Activated T-helper 2 cell treated with anti-CD3 and anti-CD28 coated beads, Interferon-gamma antibody, Interleukin-2, Interleukin-4, amounts not matched to agents 10 μg/mL and 5 μg/mL and 100 μg/mL, durations not matched to agents 14 hours and 24 hours and 36 hours (primary cell): ENCODE data around the gene PARD3B. TPM values are rescaled to one million over a fixed set of nuclear protein-coding genes. Genes with fewer than 3 reads are reported as not detected.

ENCODE experiments used
- DNase-seq: peaks from one replicate; pipeline ENCODE4 v3.0.0; 2021; ENCODE audit warnings: low spot score
- H3K27ac Mint-ChIP-seq: one replicate; pipeline ENCODE4 v1.8.0; 2021; ENCODE audit warnings: mixed read lengths
- H3K27me3 Mint-ChIP-seq: one replicate; pipeline ENCODE4 v1.8.0; 2021; ENCODE audit warnings: low read depth, mixed read lengths
- H3K36me3 Mint-ChIP-seq: one replicate; pipeline ENCODE4 v1.8.0; 2021; ENCODE audit warnings: low read depth, mixed read lengths
- H3K4me1 Mint-ChIP-seq: one replicate; pipeline ENCODE4 v1.8.0; 2021; ENCODE audit warnings: low read depth, mixed read lengths
- H3K4me3 Mint-ChIP-seq: one replicate; pipeline ENCODE4 v1.8.0; 2021; ENCODE audit warnings: low read depth, mild to moderate bottlenecking, moderate library complexity, mixed read lengths
- H3K9me3 Mint-ChIP-seq: one replicate; pipeline ENCODE4 v1.8.0; 2021; ENCODE audit warnings: mixed read lengths
- intact Hi-C: fragments of 100-400 bp; cut with micrococcal nuclease; formaldehyde crosslinking; loops from one replicate; pipeline ENCODE4 v1.15.1; 2023
- total RNA-seq: library from RNA; stranded (reverse); gene quantifications from 2 replicates; pipeline ENCODE4 v1.2.3, GENCODE V29; 2022

The PARD3B gene
- total RNA-seq, 1 donor from 2014 or later, result 0.39 TPM

- Mint-ChIP-seq H3K4me1 (no peaks in the 10 kb centered on the region), H3K9me3 (no peaks in the 10 kb centered on the region), H3K27me3 (no peaks in the 10 kb centered on the region), H3K27ac (no peak overlapping the region), H3K4me3 (no peak overlapping the region), H3K36me3 (no peaks in the 10 kb centered on the region)
- no peak for DNase-seq
- intact Hi-C loops, result no loop called here
These were observed 38.5 kb downstream of the PARD3B start for GRCh38 chr2:204583773-204584172.

- Mint-ChIP-seq H3K27me3 (no peaks in the 10 kb centered on the region), H3K27ac (no peak overlapping the region), H3K9me3 (no peaks in the 10 kb centered on the region), H3K4me3 (no peak overlapping the region), H3K4me1 (no peaks in the 10 kb centered on the region), H3K36me3 (no peaks in the 10 kb centered on the region)
- DNase-seq, result no peak
- intact Hi-C loops, result no loop called here
These were observed 40.7 kb downstream of the PARD3B start for GRCh38 chr2:204585930-204586329.

- Mint-ChIP-seq H3K4me3 (no peak overlapping the region), H3K9me3 (no peaks in the 10 kb centered on the region), H3K27ac (no peak overlapping the region), H3K4me1 (no peaks in the 10 kb centered on the region), H3K27me3 (no peaks in the 10 kb centered on the region), H3K36me3 (no peaks in the 10 kb centered on the region)
- intact Hi-C loops, result no loop called here
- DNase-seq, result no peak
These were observed 41.3 kb downstream of the PARD3B start for GRCh38 chr2:204586444-204587180.

- no peaks in the 10 kb centered on the region for H3K9me3 Mint-ChIP-seq
- no peak for DNase-seq
- intact Hi-C loops, result no loop called here
- H3K27me3 Mint-ChIP-seq, result peaks cover 8% of the 10 kb centered on the region
- H3K36me3 Mint-ChIP-seq, result no peaks in the 10 kb centered on the region
- no peak overlapping the region for H3K4me3 Mint-ChIP-seq
- no peak overlapping the region for H3K27ac Mint-ChIP-seq
- H3K4me1 Mint-ChIP-seq, result no peaks in the 10 kb centered on the region
These were observed 44.8 kb downstream of the PARD3B start for GRCh38 chr2:204590063-204590462.

GRCh38 chr2:204591225-204591624, 46.0 kb downstream of the PARD3B start:
- no peaks in the 10 kb centered on the region for H3K9me3 Mint-ChIP-seq
- no peak overlapping the region for H3K27ac Mint-ChIP-seq
- no peak overlapping the region for H3K4me3 Mint-ChIP-seq
- no peaks in the 10 kb centered on the region for H3K4me1 Mint-ChIP-seq
- no peaks in the 10 kb centered on the region for H3K36me3 Mint-ChIP-seq
- peaks cover 15% of the 10 kb centered on the region for H3K27me3 Mint-ChIP-seq
- intact Hi-C loops, result no loop called here
- no peak for DNase-seq

- no peaks in the 10 kb centered on the region for H3K4me1 Mint-ChIP-seq
- H3K27ac Mint-ChIP-seq, result no peak overlapping the region
- no peaks in the 10 kb centered on the region for H3K9me3 Mint-ChIP-seq
- intact Hi-C loops, result no loop called here
- peaks cover 20% of the 10 kb centered on the region for H3K27me3 Mint-ChIP-seq
- H3K36me3 Mint-ChIP-seq, result no peaks in the 10 kb centered on the region
- no peak overlapping the region for H3K4me3 Mint-ChIP-seq
- DNase-seq, result no peak
These were observed 58.8 kb downstream of the PARD3B start for GRCh38 chr2:204604061-204604460.

GRCh38 chr2:204608237-204608939, 63.1 kb downstream of the PARD3B start:
- Mint-ChIP-seq H3K36me3 (no peaks in the 10 kb centered on the region), H3K4me3 (no peak overlapping the region), H3K27me3 (peaks cover 18% of the 10 kb centered on the region), H3K4me1 (no peaks in the 10 kb centered on the region), H3K9me3 (no peaks in the 10 kb centered on the region), H3K27ac (no peak overlapping the region)
- intact Hi-C loops, result no loop called here
- DNase-seq, result no peak

GRCh38 chr2:204611017-204611631, 65.8 kb downstream of the PARD3B start:
- Mint-ChIP-seq H3K4me3 (no peak overlapping the region), H3K4me1 (no peaks in the 10 kb centered on the region), H3K9me3 (no peaks in the 10 kb centered on the region), H3K27me3 (peaks cover 15% of the 10 kb centered on the region), H3K27ac (no peak overlapping the region), H3K36me3 (no peaks in the 10 kb centered on the region)
- intact Hi-C loops, result no loop called here
- DNase-seq, result no peak

GRCh38 chr2:204611764-204612163, 66.5 kb downstream of the PARD3B start:
- H3K4me3 Mint-ChIP-seq, result no peak overlapping the region
- H3K27ac Mint-ChIP-seq, result no peak overlapping the region
- H3K4me1 Mint-ChIP-seq, result no peaks in the 10 kb centered on the region
- no peaks in the 10 kb centered on the region for H3K36me3 Mint-ChIP-seq
- H3K27me3 Mint-ChIP-seq, result peaks cover 15% of the 10 kb centered on the region
- no peak for DNase-seq
- intact Hi-C loops, result no loop called here
- no peaks in the 10 kb centered on the region for H3K9me3 Mint-ChIP-seq

- Mint-ChIP-seq H3K9me3 (no peaks in the 10 kb centered on the region), H3K36me3 (no peaks in the 10 kb centered on the region), H3K4me3 (no peak overlapping the region), H3K27me3 (peaks cover 14% of the 10 kb centered on the region), H3K4me1 (no peaks in the 10 kb centered on the region), H3K27ac (no peak overlapping the region)
- intact Hi-C loops, result no loop called here
- DNase-seq, result no peak
These were observed 68.4 kb downstream of the PARD3B start for GRCh38 chr2:204613635-204614034.

GRCh38 chr2:204615456-204615855, 70.2 kb downstream of the PARD3B start:
- intact Hi-C loops, result no loop called here
- Mint-ChIP-seq H3K4me3 (no peak overlapping the region), H3K36me3 (no peaks in the 10 kb centered on the region), H3K27ac (no peak overlapping the region), H3K9me3 (no peaks in the 10 kb centered on the region), H3K4me1 (no peaks in the 10 kb centered on the region), H3K27me3 (peaks cover 15% of the 10 kb centered on the region)
- no peak for DNase-seq

GRCh38 chr2:204625135-204625534, 79.9 kb downstream of the PARD3B start:
- H3K9me3 Mint-ChIP-seq, result no peaks in the 10 kb centered on the region

More at GRCh38 chr2:204625135-204625534, 79.9 kb downstream of the PARD3B start:
- intact Hi-C loops, result no loop called here
- H3K4me3 Mint-ChIP-seq, result no peak overlapping the region
- no peaks in the 10 kb centered on the region for H3K36me3 Mint-ChIP-seq
- no peaks in the 10 kb centered on the region for H3K4me1 Mint-ChIP-seq
- no peak for DNase-seq
- no peak overlapping the region for H3K27ac Mint-ChIP-seq
- H3K27me3 Mint-ChIP-seq, result peaks cover 30% of the 10 kb centered on the region
